Subcutaneous abdominal adipose tissue (tissue), 5 donors: ENCODE data around the gene EIF4G3.
"Not testable (repeated sequence)": the region's sequence is repeated elsewhere in the genome, so short reads cannot be mapped to it uniquely, and the experiment has no call there.

ENCODE experiments used
- H3K27ac ChIP-seq: one replicate; pipeline ENCODE4 v1.7.0; 2013; ENCODE audit warnings: low read depth, mild to moderate bottlenecking, inconsistent platforms, low read length, moderate library complexity
- H3K27me3 ChIP-seq, 5 donors: one replicate each; pipeline ENCODE4 v1.7.0; 2013; ENCODE audit warnings: low read length in 5 of 5, inconsistent platforms in 1 of 5; ENCODE audit not compliant: control insufficient read depth in 5 of 5, insufficient read depth in 4 of 5
- H3K36me3 ChIP-seq, 5 donors: one replicate each; pipeline ENCODE4 v1.7.0; 2013; ENCODE audit warnings: low read length in 5 of 5; ENCODE audit not compliant: control insufficient read depth in 5 of 5, insufficient read depth in 5 of 5
- H3K4me1 ChIP-seq, 5 donors: one replicate each; pipeline ENCODE4 v1.7.0; 2013; ENCODE audit warnings: low read length in 5 of 5, mild to moderate bottlenecking in 3 of 5, moderate library complexity in 1 of 5; ENCODE audit not compliant: control insufficient read depth in 5 of 5, insufficient read depth in 5 of 5
- H3K4me3 ChIP-seq, 5 donors: one replicate each; pipeline ENCODE4 v1.7.0; 2013; ENCODE audit warnings: low read length in 5 of 5, low read depth in 1 of 5
- H3K9ac ChIP-seq, 5 donors: one replicate each; pipeline ENCODE4 v1.7.0; 2013; ENCODE audit warnings: low read length in 5 of 5, mild to moderate bottlenecking in 4 of 5, moderate library complexity in 3 of 5
- H3K9me3 ChIP-seq, 5 donors: one replicate each; pipeline ENCODE4 v1.7.0; 2013; ENCODE audit warnings: low read length in 5 of 5; ENCODE audit not compliant: control insufficient read depth in 5 of 5
- donor health status: healthy.
- donor health status: healthy.
- donor health status: healthy.
- donor health status: healthy.
- donor health status: healthy.

EIF4G3 gene

DNA sequence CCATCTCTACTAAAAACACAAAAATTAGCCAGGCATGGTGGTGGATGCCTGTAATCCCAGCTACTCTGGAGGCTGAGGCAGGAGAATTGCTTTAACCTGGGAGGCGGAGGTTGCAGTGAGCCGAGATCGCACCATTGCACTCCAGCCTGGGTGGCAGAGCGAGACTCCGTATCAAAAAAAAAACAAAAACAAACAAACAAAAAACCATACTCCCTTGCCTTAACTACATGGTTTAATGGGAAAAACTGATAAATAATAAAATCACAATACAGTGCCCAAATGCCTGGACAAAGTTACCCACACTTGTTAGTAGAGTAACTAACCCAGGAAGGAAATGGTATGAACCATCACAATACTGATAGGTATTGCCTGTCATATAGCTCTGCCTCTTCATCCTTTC lies 40.4 kb downstream of the EIF4G3 start:
- not testable (repeated sequence) for H3K27me3 ChIP-seq, H3K9me3 ChIP-seq, H3K4me3 ChIP-seq, H3K27ac ChIP-seq, H3K4me1 ChIP-seq, H3K9ac ChIP-seq
- peaks cover 0 to 11% (median 4%) of the 10 kb centered on the region in 5 donors for H3K36me3 ChIP-seq

DNA sequence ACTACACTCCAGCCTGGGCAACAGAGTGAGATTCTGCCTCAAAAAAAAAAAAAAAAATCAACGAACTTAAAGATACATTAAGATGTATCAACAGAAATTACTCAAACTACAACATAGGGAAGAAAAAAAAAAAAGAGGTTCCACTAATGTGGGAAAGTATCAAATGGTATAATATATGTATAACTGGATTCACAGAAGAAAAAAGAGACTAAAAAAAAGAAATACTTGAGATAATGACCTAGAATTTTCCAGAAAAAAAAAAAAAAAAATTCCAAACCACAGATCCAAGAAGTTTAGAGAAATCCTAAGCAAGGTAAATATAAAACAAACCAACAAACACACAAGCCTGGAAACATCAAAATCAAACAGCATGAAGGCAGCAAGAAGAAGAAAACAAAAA lies 45.5 kb downstream of the EIF4G3 start:
- no peak overlapping the region for H3K9ac ChIP-seq
- peaks cover 0 to 7% (median 0%) of the 10 kb centered on the region in 5 donors for H3K4me1 ChIP-seq
- H3K27ac ChIP-seq: no peak overlapping the region
- H3K9me3 ChIP-seq: peaks cover 0 to 3% (median 0%) of the 10 kb centered on the region in 5 donors
- peaks cover 0 to 6% (median 4%) of the 10 kb centered on the region in 5 donors for H3K36me3 ChIP-seq
- H3K27me3 ChIP-seq: no peaks in the 10 kb centered on the region
- H3K4me3 ChIP-seq: no peak overlapping the region

DNA sequence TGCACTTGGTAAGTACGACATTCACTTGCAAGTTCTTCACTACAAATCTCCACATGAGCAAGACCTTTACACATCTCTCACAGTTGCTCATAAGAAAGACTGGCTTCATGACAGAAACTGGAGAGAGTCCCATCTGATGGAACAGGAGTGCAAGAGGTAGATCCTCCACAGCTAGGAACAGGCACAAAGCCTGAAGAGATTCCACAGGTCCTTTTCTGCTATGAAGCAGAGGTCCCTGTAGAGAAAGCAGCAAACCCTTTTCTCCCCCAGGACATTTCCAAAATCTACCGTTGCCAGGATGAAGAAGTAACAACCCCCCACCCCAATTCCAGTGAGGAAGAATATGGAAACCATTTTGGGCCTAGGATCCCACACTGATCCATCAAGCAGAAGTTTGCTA lies 47.3 kb downstream of the EIF4G3 start:
- H3K9me3 ChIP-seq: peaks cover 0 to 3% (median 0%) of the 10 kb centered on the region in 5 donors
- H3K27me3 ChIP-seq: no peaks in the 10 kb centered on the region
- peaks cover 0 to 9% (median under 1%) of the 10 kb centered on the region in 5 donors for H3K4me1 ChIP-seq
- H3K36me3 ChIP-seq: peaks cover 0 to 4% (median 2%) of the 10 kb centered on the region in 5 donors
- H3K27ac ChIP-seq: no peak overlapping the region
- no peak overlapping the region for H3K9ac ChIP-seq
- H3K4me3 ChIP-seq: no peak overlapping the region

DNA sequence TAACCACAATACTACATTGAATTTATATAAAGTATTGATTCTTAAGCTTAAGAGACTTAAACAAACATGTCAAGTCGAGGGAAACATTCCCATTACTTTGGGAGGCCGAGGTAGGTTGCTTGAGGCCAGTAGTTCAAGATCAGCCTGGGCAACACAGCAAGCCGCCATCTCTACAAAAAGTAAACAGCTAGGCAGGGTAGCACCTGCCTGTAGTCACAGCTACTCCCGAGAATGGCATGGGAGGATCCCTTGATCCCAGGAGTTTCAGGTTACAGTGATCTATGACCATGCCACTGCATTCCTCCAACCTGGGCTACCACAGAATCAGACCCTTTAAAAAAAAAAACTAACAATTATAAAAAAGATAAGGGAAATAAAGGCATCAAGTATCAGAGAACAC lies 50.4 kb downstream of the EIF4G3 start:
- Histone ChIP-seq H3K36me3 (peaks cover 0 to 3% (median 2%) of the 10 kb centered on the region in 5 donors), H3K9me3 (peaks cover 0 to under 1% (median 0%) of the 10 kb centered on the region in 5 donors), H3K27ac (no peak overlapping the region), H3K4me1 (peaks cover 0 to 19% (median 9%) of the 10 kb centered on the region in 5 donors), H3K27me3 (no peaks in the 10 kb centered on the region), H3K4me3 (no peak overlapping the region), H3K9ac (no peak overlapping the region)

DNA sequence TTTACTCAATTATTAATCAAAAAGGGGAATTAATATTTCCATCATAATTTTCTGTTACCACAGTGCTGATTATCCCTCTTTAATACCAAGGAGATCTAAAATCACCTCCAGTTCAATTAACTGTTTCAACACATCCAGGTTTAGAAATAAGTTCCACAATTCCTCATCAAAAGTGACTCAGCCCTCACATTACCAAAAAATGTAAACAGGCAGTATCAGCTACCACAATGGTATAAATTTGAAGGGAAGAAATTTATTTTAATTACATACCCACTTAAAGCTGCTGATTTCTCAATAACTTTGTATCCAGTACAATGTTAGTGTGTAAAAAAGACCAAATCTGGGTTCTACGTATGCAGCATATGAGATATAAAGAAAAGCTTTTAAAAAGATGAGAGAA lies 51.9 kb downstream of the EIF4G3 start:
- Histone ChIP-seq H3K9ac (no peak overlapping the region), H3K9me3 (no peaks in the 10 kb centered on the region), H3K4me1 (peaks cover 0 to 19% (median 9%) of the 10 kb centered on the region in 5 donors), H3K36me3 (peaks cover 0 to 3% (median 2%) of the 10 kb centered on the region in 5 donors), H3K27ac (no peak overlapping the region), H3K27me3 (no peaks in the 10 kb centered on the region), H3K4me3 (no peak overlapping the region)

DNA sequence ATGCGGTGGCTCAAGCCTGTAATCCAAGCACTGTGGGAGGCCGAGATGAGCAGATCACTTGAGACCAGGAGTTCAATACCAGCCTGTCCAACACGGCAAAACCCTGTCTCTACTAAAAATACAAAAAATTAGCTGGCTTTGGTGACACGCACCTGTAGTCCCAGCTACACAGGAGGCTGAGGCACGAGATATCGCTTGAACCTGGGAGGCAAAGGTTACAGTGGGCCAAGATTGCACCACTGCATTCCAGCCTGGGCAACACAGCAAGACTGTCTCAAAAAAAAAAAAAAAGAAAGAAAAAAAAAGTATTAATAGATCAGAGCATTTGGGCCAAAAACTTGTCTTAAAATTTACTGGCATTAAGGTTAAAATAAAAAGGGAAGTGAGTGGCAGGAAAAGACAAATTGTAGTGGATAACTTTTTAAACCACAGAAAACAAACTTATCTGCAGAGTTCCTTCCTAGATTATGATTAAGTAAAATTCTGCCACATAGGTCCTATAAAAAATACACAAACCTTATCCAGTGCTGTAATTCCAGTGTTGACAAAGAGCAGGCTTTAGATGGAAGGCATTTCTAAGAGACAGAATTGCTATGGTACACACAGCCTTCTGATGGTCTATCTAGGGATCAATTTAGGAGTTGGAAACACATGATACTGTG lies 53.3 kb downstream of the EIF4G3 start:
- Histone ChIP-seq H3K27me3 (no peaks in the 10 kb centered on the region), H3K9ac (no peak overlapping the region), H3K4me3 (no peak overlapping the region), H3K9me3 (no peaks in the 10 kb centered on the region), H3K4me1 (peaks cover 0 to 18% (median 9%) of the 10 kb centered on the region in 5 donors), H3K27ac (no peak overlapping the region), H3K36me3 (peaks cover 0 to 3% (median 2%) of the 10 kb centered on the region in 5 donors)

DNA sequence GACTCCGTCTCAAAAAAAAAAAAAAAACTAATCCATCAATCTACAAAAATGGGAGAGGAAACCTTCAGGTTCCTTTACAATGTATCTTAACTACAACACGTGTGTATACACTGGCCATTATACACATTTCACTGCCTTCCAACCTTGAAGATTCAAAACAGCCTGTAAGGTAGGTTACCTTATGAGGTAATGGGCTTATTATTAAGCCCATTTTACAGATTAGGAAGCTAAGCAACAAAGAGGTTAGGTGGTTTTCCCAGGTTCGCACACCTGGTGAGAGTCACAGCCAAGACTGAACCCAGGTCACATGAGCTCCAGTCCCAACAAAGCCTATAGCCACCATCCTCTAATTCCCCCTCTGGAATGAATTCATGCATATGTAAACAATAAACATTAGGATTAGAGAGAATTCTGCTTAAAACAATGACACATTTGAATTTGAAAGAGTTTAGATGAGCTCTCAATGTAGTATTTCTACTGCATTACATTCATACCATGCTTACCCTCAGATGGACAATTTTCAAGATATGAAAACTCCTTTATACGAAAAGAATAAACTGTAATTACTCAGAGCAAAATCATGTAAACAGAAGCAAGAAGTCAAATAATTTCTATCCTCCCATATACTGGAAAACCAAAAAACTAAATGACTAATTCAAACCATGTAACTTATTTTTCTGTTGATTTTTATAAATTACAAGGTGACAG lies 54.8 kb downstream of the EIF4G3 start:
- Histone ChIP-seq H3K9ac (no peak overlapping the region), H3K4me3 (no peak overlapping the region), H3K4me1 (peaks cover 2 to 23% (median 21%) of the 10 kb centered on the region in 5 donors), H3K9me3 (no peaks in the 10 kb centered on the region), H3K27ac (no peak overlapping the region), H3K36me3 (peaks cover 0 to 3% (median 2%) of the 10 kb centered on the region in 5 donors), H3K27me3 (no peaks in the 10 kb centered on the region)

DNA sequence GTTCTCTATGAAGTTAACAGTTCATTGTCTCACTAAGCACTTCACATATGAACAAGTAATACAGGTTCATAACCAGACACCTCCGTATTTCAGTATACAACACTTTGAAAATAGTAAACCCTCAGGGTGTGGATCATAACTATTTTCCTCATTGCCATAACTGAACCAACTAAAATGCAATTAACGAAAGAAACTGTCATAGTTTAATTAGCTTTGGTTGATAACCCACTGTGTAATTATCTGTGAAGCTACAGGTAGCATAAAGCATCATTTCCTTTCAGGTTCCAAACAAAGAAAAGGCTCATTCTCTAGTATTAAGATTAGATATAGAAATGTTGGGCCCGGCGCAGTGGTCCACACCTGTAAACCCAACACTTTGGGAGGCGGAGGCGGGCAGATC lies 58.5 kb downstream of the EIF4G3 start:
- Histone ChIP-seq H3K36me3 (peaks cover 0 to 3% (median 0%) of the 10 kb centered on the region in 5 donors), H3K9ac (no peak overlapping the region), H3K27ac (no peak overlapping the region), H3K27me3 (no peaks in the 10 kb centered on the region), H3K4me1 (peaks cover 4 to 27% (median 24%) of the 10 kb centered on the region in 5 donors), H3K9me3 (no peaks in the 10 kb centered on the region), H3K4me3 (no peak overlapping the region)

DNA sequence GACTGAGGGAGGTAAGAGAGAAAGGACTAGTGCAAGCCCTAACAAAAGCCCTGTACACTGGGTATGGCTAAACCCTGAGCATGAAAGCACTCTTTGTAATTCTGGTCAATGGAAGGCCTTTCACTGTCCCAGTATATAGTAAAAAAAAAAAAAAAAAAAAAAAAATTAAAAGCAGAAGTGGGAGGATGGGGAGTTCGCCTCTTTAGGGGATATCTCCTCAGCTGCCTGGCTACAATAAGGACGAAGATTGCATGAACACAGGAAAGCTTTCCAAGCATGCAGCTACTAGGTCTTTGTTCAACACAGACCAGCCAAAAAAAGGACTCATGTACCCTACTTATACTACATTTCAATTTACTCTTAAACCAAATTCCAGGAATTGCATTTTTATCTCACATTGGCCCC lies 59.1 kb downstream of the EIF4G3 start:
- no peak overlapping the region for H3K4me3 ChIP-seq
- H3K27me3 ChIP-seq: no peaks in the 10 kb centered on the region
- H3K4me1 ChIP-seq: peaks cover 4 to 31% (median 24%) of the 10 kb centered on the region in 5 donors
- no peak overlapping the region for H3K9ac ChIP-seq
- no peaks in the 10 kb centered on the region for H3K9me3 ChIP-seq
- H3K27ac ChIP-seq: no peak overlapping the region
- H3K36me3 ChIP-seq: peaks cover 0 to 3% (median 0%) of the 10 kb centered on the region in 5 donors

DNA sequence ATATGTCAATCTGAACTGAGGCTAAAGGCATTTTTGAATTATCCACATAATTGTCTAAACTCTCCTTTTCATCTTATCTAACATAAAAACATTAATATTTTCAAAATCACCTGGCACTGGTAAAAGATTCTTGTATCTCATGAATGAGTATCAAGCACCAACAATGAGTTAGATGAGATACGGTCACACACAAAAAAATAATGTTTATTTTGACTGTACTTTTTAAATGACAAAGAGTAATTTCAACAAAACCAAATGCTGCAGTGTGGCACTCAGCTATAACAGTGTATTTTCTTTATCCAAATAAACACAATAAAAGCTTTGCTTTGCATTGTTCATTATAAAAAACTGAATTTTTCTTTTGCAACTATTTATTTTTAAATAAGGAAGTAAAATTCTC lies 59.5 kb downstream of the EIF4G3 start:
- Histone ChIP-seq H3K4me1 (peaks cover 4 to 34% (median 24%) of the 10 kb centered on the region in 5 donors), H3K27ac (no peak overlapping the region), H3K9ac (no peak overlapping the region)

More for the DNA sequence above, 59.5 kb downstream of the EIF4G3 start:
- Histone ChIP-seq H3K36me3 (peaks cover 0 to 3% (median 0%) of the 10 kb centered on the region in 5 donors), H3K9me3 (no peaks in the 10 kb centered on the region), H3K4me3 (no peak overlapping the region), H3K27me3 (no peaks in the 10 kb centered on the region)
